HepG2 (cell line): Measurements from ENCODE around the gene FCRLA. TPM values are rescaled to one million over a fixed set of nuclear protein-coding genes. Genes with fewer than 3 reads are reported as not detected.

ENCODE experiments used
- ATAC-seq: fragments of 200-7000 bp; cut with Tn5 transposase; 3 replicates; pipeline ENCODE4 v1.9.1; 2020; ENCODE audit warnings: mild to moderate bottlenecking, moderate library complexity
- BruUV-seq: library from RNA; stranded (reverse); fragments of 400-500 nt; replicated peaks from 2 replicates; lab custom pipeline; 2021; lab: Mats Ljungman, UMichigan
- CTCF ChIA-PET: fragments of 300-600 bp; formaldehyde crosslinking; extraction: SDS; loops from one replicate; lab custom pipeline; 2021; ENCODE audit warnings: low total read pairs, inconsistent platforms, low intra/inter-chr PET ratio; lab: Yijun Ruan, JAX
- POLR2A ChIA-PET: fragments of 350-600 bp; sonication (Branson Sonifier 250); formaldehyde crosslinking; loops from one replicate; lab custom pipeline; 2020; ENCODE audit warnings: antibody characterized with exemption, inconsistent platforms; lab: Yijun Ruan, JAX
- DNase-seq: peaks from one replicate; pipeline ENCODE4 v3.0.0-alpha.2; 2015; ENCODE audit warnings: low spot score
- FAIRE-seq: peaks from 3 replicates; lab custom pipeline; 2011; peaks lifted over from hg19 to GRCh38; lab: Jason Lieb, UNC
- H2AFZ ChIP-seq: one replicate; pipeline ENCODE4 v1.6.1; 2011; ENCODE audit warnings: low read length, inconsistent platforms
- H3K27ac ChIP-seq: fragments of 300-600 bp; 3 replicates; pipeline ENCODE4 v1.8.0; 2011; ENCODE audit warnings: mixed run types, mild to moderate bottlenecking, mixed read lengths, low read length, inconsistent platforms; ENCODE audit not compliant: insufficient read depth; ENCODE audit errors: extremely low read length
- H3K27me3 ChIP-seq, 2 experiments: fragments of 200-600 bp in 1 of 2; 2 replicates in 1 of 2; 3 replicates in 1 of 2; pipeline versions ENCODE4 v1.6.0 to v1.8.0; 2011; ENCODE audit warnings: low read length in 2 of 2, mild to moderate bottlenecking in 2 of 2, moderate library complexity in 2 of 2, inconsistent platforms in 1 of 2; ENCODE audit not compliant: insufficient read depth in 2 of 2, control insufficient read depth in 1 of 2
- H3K36me3 ChIP-seq, 2 experiments: fragments of 200-600 bp in 1 of 2; replicated peaks in 1 of 2; 2 replicates in 1 of 2; 3 replicates in 1 of 2; pipeline versions ENCODE4 v1.5.1 to v1.8.0; 2011; ENCODE audit warnings: low read length in 2 of 2, inconsistent platforms in 1 of 2; ENCODE audit not compliant: insufficient read depth in 2 of 2, control insufficient read depth in 1 of 2
- H3K4me1 ChIP-seq: 2 replicates; pipeline ENCODE4 v1.5.1; 2012; ENCODE audit warnings: low read length, inconsistent platforms; ENCODE audit not compliant: insufficient read depth
- H3K4me2 ChIP-seq: 2 replicates; pipeline ENCODE4 v1.6.0; 2011; ENCODE audit warnings: low read depth, low read length, inconsistent platforms
- H3K4me3 ChIP-seq, 3 experiments: fragments of 200-600 bp in 1 of 3; sonication (generic), shearing (Covaris generic) in 1 of 3; replicated peaks in 1 of 3; 2 replicates each; pipeline ENCODE4 v1.5.1; 2011 to 2016; ENCODE audit warnings: low read length in 3 of 3, inconsistent platforms in 2 of 3, low read depth in 2 of 3, mild to moderate bottlenecking in 2 of 3, control low read depth in 1 of 3, mixed read lengths in 1 of 3; ENCODE audit not compliant: insufficient read depth in 1 of 3
- H3K79me2 ChIP-seq: one replicate; pipeline ENCODE4 v1.6.1; 2011; ENCODE audit warnings: low read length, inconsistent platforms; ENCODE audit not compliant: insufficient read depth
- H3K9ac ChIP-seq: 2 replicates; pipeline ENCODE4 v1.6.0; 2011; ENCODE audit warnings: mild to moderate bottlenecking, low read depth, low read length, inconsistent platforms; ENCODE audit not compliant: insufficient read depth
- H3K9me3 ChIP-seq: 2 replicates; pipeline ENCODE4 v1.5.1; 2012; ENCODE audit warnings: mild to moderate bottlenecking, low read length
- H4K20me1 ChIP-seq: 2 replicates; pipeline ENCODE4 v1.6.0; 2011; ENCODE audit warnings: inconsistent platforms, mild to moderate bottlenecking, low read length, moderate library complexity; ENCODE audit not compliant: insufficient read depth
- HDAC2 ChIP-seq: sonication (generic); formaldehyde crosslinking; IDR thresholded peaks from 2 replicates; pipeline ENCODE4 v1.4.0; 2020; ENCODE audit warnings: missing genetic modification reagents
- HHEX ChIP-seq: IDR thresholded peaks from 2 replicates; pipeline ENCODE4 v1.6.1; 2016; ENCODE audit warnings: control low read depth
- MIER2 ChIP-seq: IDR thresholded peaks from 2 replicates; pipeline ENCODE4 v1.6.1; 2016; ENCODE audit warnings: missing biosample characterization, missing genetic modification reagents
- NR2F1 ChIP-seq, 2 experiments: fragments of 450-650 bp in 1 of 2; formaldehyde crosslinking in 1 of 2; IDR thresholded peaks; 2 replicates each; pipeline versions ENCODE4 v1.5.0 to v1.6.1; 2016 to 2020; ENCODE audit warnings: mild to moderate bottlenecking in 1 of 2, missing compliant biosample characterization in 1 of 2, missing genetic modification reagents in 1 of 2, moderate library complexity in 1 of 2
- POLR2AphosphoS2 ChIP-seq: IDR thresholded peaks from 2 replicates; pipeline ENCODE4 v1.6.1; 2011; ENCODE audit warnings: low read depth, low read length, improper control_type of control experiment
- ZFYVE20 ChIP-seq: sonication (generic); formaldehyde crosslinking; IDR thresholded peaks from 2 replicates; pipeline ENCODE4 v1.8.0; 2023; ENCODE audit warnings: low read depth, mild to moderate bottlenecking, moderate library complexity, missing genetic modification reagents, borderline replicate concordance
- ZNF318 ChIP-seq: sonication (generic); formaldehyde crosslinking; IDR thresholded peaks from 2 replicates; pipeline ENCODE4 v1.4.0; 2020; ENCODE audit warnings: mild to moderate bottlenecking, missing genetic modification reagents
- ZNF496 ChIP-seq: sonication (generic); formaldehyde crosslinking; IDR thresholded peaks from 2 replicates; pipeline ENCODE4 v1.8.1; 2023; ENCODE audit warnings: mild to moderate bottlenecking, moderate library complexity, missing genetic modification reagents; ENCODE audit not compliant: insufficient replicate concordance
- ZNF512B ChIP-seq: sonication (generic); formaldehyde crosslinking; IDR thresholded peaks from 2 replicates; pipeline ENCODE4 v1.5.1; 2020; ENCODE audit warnings: missing genetic modification reagents, mild to moderate bottlenecking, borderline replicate concordance
- ZNF773 ChIP-seq: sonication (generic); formaldehyde crosslinking; IDR thresholded peaks from 2 replicates; pipeline ENCODE4 v1.4.0; 2020; ENCODE audit warnings: missing genetic modification reagents, borderline replicate concordance
- WGBS: methylation state at CpG from one replicate; pipeline ENCODE4 v1.1.6; 2017; ENCODE audit warnings: low lambda C conversion rate; 5-methylcytosine and 5-hydroxymethylcytosine counted together
- in situ Hi-C: cut with HindIII; loops from 2 replicates; pipeline ENCODE4 v1.10.0; 2017; ENCODE audit warnings: low pct_unique_long_range_greater_than_20kb; ENCODE audit not compliant: extremely low pct_ligation_motif_present
- intact Hi-C: fragments of 100-400 bp; cut with micrococcal nuclease; formaldehyde crosslinking; loops from one replicate; pipeline ENCODE4 v1.10.0; 2022; ENCODE audit not compliant: unreplicated experiment
- polyA plus RNA-seq, 8 experiments: library from polyadenylated mRNA; depleted of rRNA in 3 of 8; stranded (reverse) in 7 of 8; unstranded in 1 of 8; fragments of >200 nt; fragmentation: Illumina TruSeq in 4 of 8; extraction: Trizol in 4 of 8; gene quantifications; 2 replicates each; pipeline versions ENCODE4 v1.2.1 to v1.2.3, GENCODE V29; 2011 to 2016; ENCODE audit warnings: low read depth in 4 of 8, missing spikeins in 1 of 8, mixed read lengths in 1 of 8; ENCODE audit not compliant: insufficient read depth in 1 of 8
- total RNA-seq, 5 experiments: library from RNA; depleted of rRNA; stranded (reverse); fragments of >200 nt; fragmentation: Illumina TruSeq; extraction: Trizol; gene quantifications; 2 replicates each; pipeline ENCODE4 v1.2.3, GENCODE V29; 2016; ENCODE audit warnings: low read depth in 1 of 5
- TF ChIP-seq, protein P1 (sequence below): sonication (generic); formaldehyde crosslinking; IDR thresholded peaks from 2 replicates; pipeline ENCODE4 v1.4.0; 2020; ENCODE audit warnings: mild to moderate bottlenecking, missing genetic modification reagents
- TF ChIP-seq, protein P2 (sequence below): sonication (generic); formaldehyde crosslinking; IDR thresholded peaks from 2 replicates; pipeline ENCODE4 v1.9.0; 2021; ENCODE audit warnings: missing genetic modification reagents, borderline replicate concordance

The FCRLA gene
- total and polyA plus RNA-seq, 2 of the 13 experiments (the other 11 are each of a cell fraction or from before 2014, with no cell fraction given): not detected

DNA sequence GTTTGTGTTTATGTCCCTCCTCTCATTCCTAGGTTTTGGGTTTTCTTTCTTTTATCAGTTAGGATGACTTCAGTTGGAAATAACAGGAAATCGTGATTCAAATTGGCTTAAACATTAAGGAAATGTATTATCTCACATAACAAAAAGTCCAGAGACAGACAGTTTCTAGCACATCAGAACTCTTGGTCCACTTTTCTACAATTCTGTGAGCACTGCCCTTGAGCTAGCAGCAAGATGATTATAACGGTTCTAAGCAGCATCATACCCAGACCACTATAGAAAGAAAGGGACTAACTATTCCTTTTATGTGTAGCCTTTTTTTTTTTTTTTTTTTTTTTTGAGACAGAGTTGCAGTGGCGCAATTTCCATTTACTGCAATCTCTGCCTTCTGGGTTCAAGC, 25.1 kb upstream of the FCRLA start:
- ChIA-PET CTCF (no interaction called here), POLR2A (no interaction called here)
- BruUV-seq: no TSS peak
- peaks cover 6% of the 10 kb centered on the region for H3K4me1 ChIP-seq
- no peak for ATAC-seq
- H3K27me3 ChIP-seq: peaks cover 0 to 6% of the 10 kb centered on the region in 2 experiments; a peak in 1 of 5 replicates
- no peaks in the 10 kb centered on the region for H3K36me3 ChIP-seq
- no peak overlapping the region for H3K9ac ChIP-seq
- H3K27ac ChIP-seq: no peak overlapping the region
- H4K20me1 ChIP-seq: no peaks in the 10 kb centered on the region
- intact Hi-C loops: no loop called here
- no peak overlapping the region for H3K4me2 ChIP-seq
- no peaks in the 10 kb centered on the region for H3K79me2 ChIP-seq
- no peak overlapping the region for H3K4me3 ChIP-seq
- FAIRE-seq: no peak
- DNase-seq: no peak
- no peaks in the 10 kb centered on the region for H3K9me3 ChIP-seq
- no peak overlapping the region for H2AFZ ChIP-seq
- WGBS: 1% methylated on average over 3 of the region's 3 CpGs
- in situ Hi-C loops: no loop called here
- TF ChIP-seq ZNF496 (CRISPR knock-in tag) (no peak), HDAC2 (no peak), ZFYVE20 (no peak), ZNF512B (CRISPR knock-in tag) (no peak), HHEX (CRISPR knock-in tag) (no peak), POLR2AphosphoS2 (no peak), MIER2 (CRISPR knock-in tag) (no peak), NR2F1 (CRISPR knock-in tag; IDR thresholded peaks at IDR 0.05) (no peak), ZNF773 (no peak), ZNF318 (CRISPR knock-in tag) (no peak)
- TF ChIP-seq, protein P1, sequence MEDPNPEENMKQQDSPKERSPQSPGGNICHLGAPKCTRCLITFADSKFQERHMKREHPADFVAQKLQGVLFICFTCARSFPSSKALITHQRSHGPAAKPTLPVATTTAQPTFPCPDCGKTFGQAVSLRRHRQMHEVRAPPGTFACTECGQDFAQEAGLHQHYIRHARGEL: no peak
- TF ChIP-seq, protein P2, sequence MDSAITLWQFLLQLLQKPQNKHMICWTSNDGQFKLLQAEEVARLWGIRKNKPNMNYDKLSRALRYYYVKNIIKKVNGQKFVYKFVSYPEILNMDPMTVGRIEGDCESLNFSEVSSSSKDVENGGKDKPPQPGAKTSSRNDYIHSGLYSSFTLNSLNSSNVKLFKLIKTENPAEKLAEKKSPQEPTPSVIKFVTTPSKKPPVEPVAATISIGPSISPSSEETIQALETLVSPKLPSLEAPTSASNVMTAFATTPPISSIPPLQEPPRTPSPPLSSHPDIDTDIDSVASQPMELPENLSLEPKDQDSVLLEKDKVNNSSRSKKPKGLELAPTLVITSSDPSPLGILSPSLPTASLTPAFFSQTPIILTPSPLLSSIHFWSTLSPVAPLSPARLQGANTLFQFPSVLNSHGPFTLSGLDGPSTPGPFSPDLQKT (CRISPR knock-in tag): no peak
